Stimulated activated CD4-positive, alpha-beta T cell treated with anti-CD3 and anti-CD28 coated beads, Interleukin-1b, Interleukin-23, amount 100 ng/mL, for 1 hour (primary cell): ENCODE measurements around the gene HELZ2.
"Not testable (repeated sequence)": the region's sequence is repeated elsewhere in the genome, so short reads cannot be mapped to it uniquely, and the experiment has no call there.

Experiments
- DNase-seq, 2 donors: peaks; one replicate each; pipeline ENCODE4 v3.0.0-alpha.2; 2020; ENCODE audit warnings: low read depth in 2 of 2

Gene HELZ2

DNA sequence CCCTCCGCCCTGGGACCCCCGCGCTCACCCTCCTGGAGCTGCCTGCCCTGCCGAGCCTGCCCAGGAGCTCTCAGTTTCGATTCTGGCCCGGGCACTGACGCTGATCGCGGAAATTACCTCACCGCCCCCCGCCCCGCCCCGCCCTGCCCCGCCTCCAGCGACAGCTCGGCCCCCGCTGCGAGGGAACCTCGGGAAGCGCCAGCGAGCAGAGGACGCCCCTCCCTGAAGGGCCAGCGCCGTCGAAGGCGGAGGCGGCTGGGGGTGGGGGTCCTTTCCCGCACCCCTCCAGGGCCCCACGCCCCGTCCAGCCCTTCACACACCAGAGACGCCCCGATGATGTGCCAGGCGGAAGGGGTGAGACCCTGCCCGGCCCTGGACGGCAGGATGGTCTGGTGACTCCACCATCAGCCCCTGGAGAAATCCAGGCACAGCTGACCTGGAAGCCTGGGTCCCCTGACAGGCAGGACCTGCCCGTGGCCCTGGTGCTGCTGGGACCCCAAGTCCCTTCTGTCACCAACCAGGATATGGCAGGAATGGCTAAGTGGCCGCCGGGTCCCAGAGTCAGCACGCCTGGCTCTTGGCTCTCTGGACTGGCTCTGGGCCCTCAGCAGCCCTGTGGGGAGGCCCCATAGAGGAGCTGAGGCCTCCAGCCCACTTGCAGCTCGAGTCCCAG, at the start of gene HELZ2:
HELZ2 (minus strand) TSS at position 84 of the 673 bp plus-strand sequence. CDS start 1,854 bp downstream, outside the sequence.
- peak in 1 of 2 donors; percentile 48 for DNase-seq

- no peak for DNase-seq
Observed at GRCh38 chr20:63622732-63623131, 48.7 kb upstream of the HELZ2 start.

GRCh38 chr20:63622096-63622495, 48.1 kb upstream of the HELZ2 start:
- DNase-seq, result no peak

GRCh38 chr20:63620991-63621390, 47.0 kb upstream of the HELZ2 start:
- no peak for DNase-seq

DNA sequence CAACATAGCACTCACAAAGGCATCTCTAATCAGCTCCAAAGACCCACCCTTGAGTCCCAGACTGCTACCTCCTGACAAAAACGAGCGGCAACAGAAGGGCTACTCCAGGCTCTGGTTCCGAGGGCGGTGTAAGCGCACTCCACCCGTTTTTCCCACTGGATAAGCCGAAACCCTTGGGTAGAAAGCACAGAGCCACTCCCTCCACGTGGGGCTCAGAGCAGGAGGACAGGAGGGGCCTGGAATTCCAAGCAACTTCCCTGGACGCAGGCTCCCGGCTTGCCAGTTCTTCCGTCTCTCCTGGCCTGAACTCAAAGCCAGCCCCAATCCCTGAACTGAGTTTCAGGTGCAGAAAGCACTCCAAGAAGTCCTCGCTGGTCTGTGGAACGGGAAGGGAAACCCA, 45.5 kb upstream of the HELZ2 start:
- no peak for DNase-seq

DNA sequence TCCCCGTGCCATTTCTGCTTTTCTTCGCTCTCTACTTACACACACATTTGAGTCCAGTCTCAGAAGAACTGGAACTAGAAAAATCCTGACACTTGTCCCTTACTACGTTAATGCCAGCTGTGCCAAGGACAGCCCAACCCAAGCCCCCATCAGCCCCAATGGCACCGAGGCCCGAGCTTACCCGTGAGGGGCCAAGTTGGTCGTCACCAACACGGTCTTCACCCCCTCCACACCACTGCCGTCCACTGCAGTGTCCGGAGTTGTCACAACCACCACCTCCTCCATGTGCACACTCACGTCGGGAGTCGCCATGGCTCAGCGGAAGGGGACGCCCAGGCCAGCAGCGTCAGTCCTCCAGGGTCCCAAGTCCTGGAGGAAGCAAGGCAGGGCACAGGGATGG, 45.0 kb upstream of the HELZ2 start:
- DNase-seq, result no peak

GRCh38 chr20:63618291-63618980, 44.4 kb upstream of the HELZ2 start:
- DNase-seq, result no peak

DNA sequence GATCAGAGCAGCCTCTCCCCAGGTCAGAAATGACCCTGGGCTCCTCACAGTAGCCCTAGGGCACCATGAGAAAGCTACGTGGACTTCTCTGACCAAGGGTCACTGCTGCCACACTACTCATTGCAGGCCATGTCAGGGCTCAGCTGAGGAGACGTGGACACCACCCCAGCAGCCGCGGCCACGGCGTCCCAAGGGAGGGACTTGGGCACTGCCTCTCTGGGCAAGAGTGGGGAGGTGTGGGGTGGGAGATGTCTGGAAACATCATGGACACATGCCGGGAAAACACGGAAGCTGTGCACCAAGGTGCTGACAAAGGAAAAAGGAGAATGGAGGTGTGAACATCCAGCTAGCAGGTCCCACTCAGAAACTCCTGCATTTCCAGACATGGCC, 43.8 kb upstream of the HELZ2 start:
- no peak for DNase-seq

DNA sequence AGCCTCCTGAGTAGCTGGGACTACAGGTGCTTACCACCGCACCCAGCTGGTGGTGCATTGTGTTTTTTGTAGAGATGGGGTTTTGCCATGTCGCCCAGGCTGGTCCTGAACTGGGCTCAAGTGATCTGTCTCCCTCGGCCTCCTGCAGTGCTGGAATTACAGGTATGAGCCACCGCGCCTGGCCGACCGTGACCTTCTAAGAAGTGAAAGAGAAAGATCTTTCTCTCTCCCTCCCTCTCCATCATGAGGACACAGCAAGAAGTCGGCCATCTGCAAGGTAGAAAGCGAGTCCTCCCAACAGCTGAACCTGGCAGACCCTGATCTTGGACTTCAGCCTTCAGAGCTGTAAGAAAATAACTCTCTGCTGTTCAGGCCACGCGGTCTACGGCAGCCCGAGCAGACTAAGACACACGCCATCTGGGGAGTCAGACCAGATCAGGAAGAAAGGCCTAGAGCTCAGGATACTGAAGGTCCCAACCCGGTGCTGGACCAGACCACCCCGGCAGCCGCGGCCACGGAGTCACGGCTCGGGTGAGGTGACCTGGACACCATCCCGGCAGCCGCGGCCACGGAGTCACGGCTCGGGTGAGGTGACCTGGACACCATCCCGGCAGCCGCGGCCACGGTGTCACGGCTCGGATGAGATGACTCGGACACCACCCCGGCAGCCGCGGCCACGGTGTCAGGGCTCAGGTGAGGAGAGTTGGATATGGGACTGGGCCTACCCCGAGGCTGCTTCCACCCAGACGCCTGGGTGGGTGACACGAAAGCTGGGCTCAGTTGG, 43.2 kb upstream of the HELZ2 start:
- DNase-seq, result no peak

GRCh38 chr20:63613863-63614594, 40.0 kb upstream of the HELZ2 start:
- not testable (repeated sequence) for DNase-seq

- DNase-seq, result no peak
Observed at GRCh38 chr20:63612276-63612931, 38.4 kb upstream of the HELZ2 start.

DNA sequence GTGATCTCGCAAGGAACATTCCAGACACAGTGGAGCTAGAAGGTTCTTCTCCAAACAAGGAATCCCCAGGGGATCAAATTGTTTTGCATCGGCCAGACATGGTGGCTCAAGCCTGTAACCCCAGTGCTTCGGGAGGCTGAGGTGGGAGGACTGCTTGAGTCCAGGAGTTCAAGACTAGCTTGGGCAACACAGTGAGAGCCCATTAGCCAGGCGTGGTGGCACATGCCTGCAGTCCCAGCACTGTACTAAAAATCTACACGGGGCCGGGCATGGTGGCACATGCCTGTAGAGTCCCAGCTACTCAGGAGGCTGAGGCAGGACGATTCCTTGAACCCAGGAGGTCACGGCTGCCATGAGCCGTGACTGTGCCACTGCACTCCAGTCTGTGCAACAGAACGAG, 37.6 kb upstream of the HELZ2 start:
- DNase-seq, result no peak

GRCh38 chr20:63610581-63611435, 36.8 kb upstream of the HELZ2 start:
- no peak for DNase-seq

GRCh38 chr20:63606686-63607085, 32.6 kb upstream of the HELZ2 start:
- no peak for DNase-seq

- DNase-seq, result no peak
Observed at GRCh38 chr20:63602321-63602720, 28.3 kb upstream of the HELZ2 start.

GRCh38 chr20:63601679-63602078, 27.6 kb upstream of the HELZ2 start:
- not testable (repeated sequence) for DNase-seq

GRCh38 chr20:63599396-63600050, 25.5 kb upstream of the HELZ2 start:
- no peak for DNase-seq

DNA sequence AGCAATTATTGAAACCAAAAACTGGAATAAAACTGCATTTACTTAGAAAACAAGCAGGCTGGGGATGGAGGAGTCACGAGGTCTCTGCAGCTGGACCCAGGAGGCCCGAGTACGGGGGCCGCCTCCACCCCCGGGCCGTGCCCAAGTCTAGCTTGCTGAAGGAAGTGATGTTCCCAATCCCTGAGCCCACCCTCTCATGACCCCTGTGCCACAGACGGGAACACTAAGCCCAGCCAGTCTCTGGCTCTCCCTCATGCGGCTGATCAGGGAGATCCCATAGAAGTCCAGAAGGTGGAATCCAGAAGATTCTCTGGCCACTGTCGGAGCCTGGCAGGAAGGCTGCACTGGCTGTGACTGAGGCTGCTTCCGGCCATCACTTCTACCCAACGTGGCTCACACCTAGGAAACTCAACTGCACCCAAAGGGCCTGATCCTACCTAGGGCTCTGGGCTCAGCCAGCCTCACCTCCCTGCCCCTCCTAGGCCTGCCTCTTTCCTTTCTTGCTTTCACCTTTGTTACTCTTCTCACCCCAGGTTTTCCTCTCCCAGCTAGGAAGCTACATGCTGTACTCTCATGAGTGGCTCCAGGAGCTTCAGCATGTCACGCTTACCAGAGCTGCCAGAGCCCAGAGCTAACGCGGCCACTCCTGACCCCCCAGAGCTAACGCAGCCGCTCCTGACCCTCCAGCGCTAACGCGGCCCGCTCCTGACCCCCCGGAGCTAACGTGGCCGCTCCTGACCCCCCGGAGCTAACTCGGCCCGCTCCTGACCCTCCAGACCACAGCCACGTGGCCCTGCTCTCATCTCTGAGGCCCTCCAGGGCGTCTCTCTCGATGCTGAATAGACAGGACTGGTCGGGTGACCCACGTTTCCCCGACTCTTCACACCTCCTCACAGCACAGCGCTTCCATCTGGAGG, 24.7 kb upstream of the HELZ2 start:
- no peak for DNase-seq
